ENCODE results near the gene SLC19A1.

- no peak for TF ChIP-seq CTCF (IDR thresholded peaks at IDR 0.05; ENCODE audit: low read length)
- no peak for TF ChIP-seq EZH2 (optimal IDR thresholded peaks at IDR 0.05; ENCODE audit: low read depth, low read length)
Observed at GRCh38 chr21:45485686-45486442, 56.4 kb downstream of the SLC19A1 start.

All from MM.1S (cell line).